Lung (tissue), 12 donors: ENCODE measurements around the gene KCNJ4. TPM values are rescaled to one million over a fixed set of nuclear protein-coding genes. Genes with fewer than 3 reads are reported as not detected.

ENCODE experiments used
- ATAC-seq: fragments of 200-7000 bp; cut with Tn5 transposase; one replicate; pipeline ENCODE4 v1.9.1; 2020; ENCODE audit warnings: moderate number of reproducible peaks; ENCODE audit not compliant: insufficient read depth, low FRiP score
- DNase-seq, 3 donors: peaks; one replicate each; pipeline ENCODE4 v3.0.0-alpha.2; 2013 to 2017
- H3K27ac ChIP-seq, 2 donors: one replicate each; pipeline ENCODE4 v1.5.1; 2013; ENCODE audit warnings: mild to moderate bottlenecking in 2 of 2, moderate library complexity in 2 of 2, control low read depth in 1 of 2, inconsistent platforms in 1 of 2, low read depth in 1 of 2, low read length in 1 of 2
- H3K27me3 ChIP-seq, 3 donors: one replicate each; pipeline ENCODE4 v1.5.1; 2013; ENCODE audit warnings: low read length in 2 of 3; ENCODE audit not compliant: control insufficient read depth in 3 of 3, insufficient read depth in 3 of 3
- H3K36me3 ChIP-seq, 4 donors: one replicate each; pipeline ENCODE4 v1.5.1; 2013; ENCODE audit warnings: low read length in 4 of 4, mild to moderate bottlenecking in 1 of 4, moderate library complexity in 1 of 4; ENCODE audit not compliant: control insufficient read depth in 4 of 4, insufficient read depth in 4 of 4
- H3K4me1 ChIP-seq, 5 donors: one replicate each; pipeline ENCODE4 v1.5.1; 2013; ENCODE audit warnings: low read length in 5 of 5, mild to moderate bottlenecking in 2 of 5, moderate library complexity in 1 of 5; ENCODE audit not compliant: control insufficient read depth in 5 of 5, insufficient read depth in 5 of 5
- H3K4me3 ChIP-seq: one replicate; pipeline ENCODE4 v1.5.1; 2013; ENCODE audit warnings: mild to moderate bottlenecking, control low read depth, moderate library complexity
- H3K9ac ChIP-seq, 2 donors: one replicate each; pipeline ENCODE4 v1.5.1; 2013; ENCODE audit warnings: low read length in 2 of 2, control low read depth in 1 of 2; ENCODE audit not compliant: insufficient read depth in 1 of 2
- H3K9me3 ChIP-seq, 4 donors: one replicate each; pipeline ENCODE4 v1.5.1; 2013; ENCODE audit warnings: low read length in 3 of 4, mild to moderate bottlenecking in 1 of 4, moderate library complexity in 1 of 4; ENCODE audit not compliant: control insufficient read depth in 4 of 4, insufficient read depth in 3 of 4
- CTCF ChIP-seq: IDR thresholded peaks from 2 replicates; pipeline ENCODE4 v1.5.1; 2012; ENCODE audit warnings: mild to moderate bottlenecking; ENCODE audit errors: control extremely low read depth, extremely low read depth
- WGBS, 2 donors: extraction: QIAGEN DNeasy Blood & Tissue Kit; methylation state at CpG; one replicate each; pipeline ENCODE4 v1.1.7; 2013; 5-methylcytosine and 5-hydroxymethylcytosine counted together
- polyA plus RNA-seq, 2 donors: library from polyadenylated mRNA; stranded (reverse); fragments of 200-250 nt; gene quantifications; one replicate each; pipeline ENCODE4 v1.2.1, GENCODE V29; 2013
- total RNA-seq, 2 donors: library from RNA; depleted of rRNA in 1 of 2; stranded (reverse); fragments of >200 nt in 1 of 2; gene quantifications; one replicate each; pipeline ENCODE4 v1.2.1, GENCODE V29; 2014 to 2021
- donor health status: control.
- donor health status: control.
- donor health status: Bipolar disorder and iron deficiency.
- donor health status: healthy.
- donor health status: DM: yes; HTN: yes; CAD: no.

KCNJ4 gene
- total and polyA plus RNA-seq, 4 donors: not detected

DNA sequence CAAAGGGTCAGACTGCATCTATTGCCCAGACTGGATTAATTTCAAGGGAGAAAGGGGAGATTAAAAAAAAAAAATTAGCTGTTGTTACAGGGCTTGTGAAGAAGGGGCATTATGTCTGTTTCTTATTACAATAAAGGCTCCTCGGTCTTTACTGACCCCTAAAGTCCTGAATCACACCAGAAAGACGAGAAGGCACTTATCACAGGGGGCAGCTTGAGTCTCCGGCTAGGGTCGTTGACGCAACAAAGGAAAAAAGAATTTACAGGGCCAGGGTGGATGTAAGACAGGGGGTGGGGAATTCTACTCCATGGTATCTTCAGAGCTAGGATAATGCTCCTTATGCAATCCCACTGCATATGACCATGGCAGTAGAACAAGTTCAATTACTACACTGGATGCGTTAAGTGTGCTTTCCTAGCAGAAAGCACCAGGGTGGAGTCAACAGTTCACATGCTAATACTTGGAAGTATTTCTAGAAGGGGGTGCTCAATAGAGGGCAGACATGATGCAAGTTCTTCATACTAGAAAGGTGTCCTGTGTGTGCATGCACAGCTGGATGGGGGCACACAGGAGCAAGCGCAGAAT is 34.7 kb upstream of the KCNJ4 start:
- no peak overlapping the region for H3K4me3 ChIP-seq
- H3K9me3 ChIP-seq: no peaks in the 10 kb centered on the region
- no peak overlapping the region for H3K9ac ChIP-seq
- WGBS, 2 donors: 86 to 92% methylated on average over 7 of the region's 7 CpGs
- peaks cover 0 to 5% (median 0%) of the 10 kb centered on the region in 5 donors for H3K4me1 ChIP-seq
- H3K36me3 ChIP-seq: peaks cover 42 to 87% (median 69%) of the 10 kb centered on the region in 4 donors
- DNase-seq: no peak
- no peak for ATAC-seq
- H3K27ac ChIP-seq: no peak overlapping the region
- no peak for TF ChIP-seq CTCF
- H3K27me3 ChIP-seq: no peaks in the 10 kb centered on the region

DNA sequence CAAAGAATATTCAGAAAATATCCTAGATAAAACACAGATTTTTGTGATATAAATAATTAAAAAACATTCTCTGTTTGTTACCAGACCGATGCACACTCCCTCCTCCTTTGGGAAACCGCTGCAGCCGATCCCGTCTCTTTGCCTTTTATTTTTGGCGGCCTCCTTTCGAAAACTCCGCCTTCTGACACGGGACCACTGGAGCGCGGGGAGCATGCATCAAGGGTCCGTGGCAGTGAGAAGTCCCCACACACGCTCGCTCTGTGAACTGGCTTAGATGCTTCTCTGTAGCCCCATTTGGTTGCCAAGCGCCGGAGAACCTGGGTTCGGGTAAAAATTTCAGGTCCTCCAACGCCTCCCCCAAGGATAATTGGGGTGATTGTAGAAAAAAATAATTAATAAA is 34.1 kb upstream of the KCNJ4 start:
- ATAC-seq: no peak
- Histone ChIP-seq H3K27ac (no peak overlapping the region), H3K9ac (no peak overlapping the region), H3K9me3 (no peaks in the 10 kb centered on the region), H3K36me3 (peaks cover 42 to 87% (median 69%) of the 10 kb centered on the region in 4 donors), H3K4me1 (peaks cover 0 to 5% (median 0%) of the 10 kb centered on the region in 5 donors), H3K4me3 (no peak overlapping the region), H3K27me3 (no peaks in the 10 kb centered on the region)
- DNase-seq: no peak
- 97% methylated on average over 17 of the region's 17 CpGs for WGBS, 2 donors
- TF ChIP-seq CTCF: no peak

- no peak for DNase-seq
- peaks cover 0 to 5% (median 0%) of the 10 kb centered on the region in 5 donors for H3K4me1 ChIP-seq
- H3K36me3 ChIP-seq: peaks cover 44 to 86% (median 68%) of the 10 kb centered on the region in 4 donors
- H3K9ac ChIP-seq: no peak overlapping the region
- H3K4me3 ChIP-seq: no peak overlapping the region
- H3K9me3 ChIP-seq: no peaks in the 10 kb centered on the region
- ATAC-seq: no peak
- no peak for TF ChIP-seq CTCF
- 90 to 93% methylated on average over 6 of the region's 6 CpGs for WGBS, 2 donors
- H3K27me3 ChIP-seq: no peaks in the 10 kb centered on the region
- no peak overlapping the region for H3K27ac ChIP-seq
Observed at GRCh38 chr22:38487946-38488345, 32.9 kb upstream of the KCNJ4 start.

DNA sequence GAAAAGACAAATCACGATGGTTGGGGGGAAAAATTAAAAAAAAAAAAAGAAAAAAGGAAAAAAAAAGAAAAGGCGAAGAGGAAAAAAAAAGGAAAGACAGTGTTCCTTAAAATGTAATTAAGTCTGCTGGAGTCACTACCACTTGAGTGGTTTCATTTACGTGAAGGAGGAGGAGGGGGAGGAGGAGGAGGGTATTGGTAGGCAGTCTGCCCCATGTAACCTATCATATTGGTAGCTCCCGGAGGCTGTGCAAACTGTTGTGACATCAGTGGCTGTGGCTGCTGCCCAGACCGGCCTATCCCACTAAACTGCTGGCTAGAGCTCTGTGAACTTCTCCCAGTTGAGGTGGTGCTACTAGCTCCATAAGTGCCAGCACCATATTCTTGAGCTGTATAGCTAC is 30.8 kb upstream of the KCNJ4 start:
- 61 to 69% methylated on average over 5 of the region's 5 CpGs for WGBS, 2 donors
- no peak for TF ChIP-seq CTCF
- Histone ChIP-seq H3K36me3 (peaks cover 46 to 86% (median 78%) of the 10 kb centered on the region in 4 donors), H3K9ac (no peak overlapping the region), H3K27ac (peak overlapping the region in 1 of 2 donors; percentile 20), H3K4me3 (no peak overlapping the region), H3K27me3 (no peaks in the 10 kb centered on the region), H3K4me1 (peaks cover 0 to 7% (median 0%) of the 10 kb centered on the region in 5 donors), H3K9me3 (no peaks in the 10 kb centered on the region)
- no peak for ATAC-seq
- no peak for DNase-seq
